Measurements from ENCODE around the gene BTNL2.

Gene BTNL2

DNA sequence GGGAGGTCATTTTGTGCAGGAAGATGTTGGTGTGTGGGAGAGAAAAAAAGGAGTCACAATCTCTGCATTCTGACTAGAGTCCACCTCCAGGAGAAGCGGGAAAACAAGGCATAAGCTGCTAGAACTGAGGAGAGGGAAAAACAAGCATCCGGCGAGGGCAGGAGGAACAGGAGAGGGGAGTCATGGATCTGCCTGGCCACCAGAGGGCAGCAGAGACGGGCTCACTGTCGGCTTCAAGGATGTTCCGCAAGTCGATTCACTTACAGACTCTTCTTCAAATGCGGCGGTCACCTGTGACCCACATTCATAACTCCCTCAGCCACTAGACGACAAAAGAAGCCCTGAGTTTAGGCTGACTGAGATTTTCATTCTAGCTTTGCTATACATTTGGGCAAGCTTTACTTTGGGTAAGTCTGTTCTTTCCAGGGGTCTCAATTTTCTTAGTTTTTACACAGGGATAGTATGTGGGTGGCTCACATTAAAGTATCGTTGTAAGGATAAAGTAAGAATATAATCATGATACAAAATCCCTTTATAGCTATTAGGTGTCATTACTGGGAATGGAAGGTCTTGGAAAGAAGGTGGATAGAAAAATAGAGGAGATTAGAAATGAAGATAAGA, 6.6 kb upstream of the BTNL2 start:
- DNase-seq, result peak; percentile 46 to 66

DNA sequence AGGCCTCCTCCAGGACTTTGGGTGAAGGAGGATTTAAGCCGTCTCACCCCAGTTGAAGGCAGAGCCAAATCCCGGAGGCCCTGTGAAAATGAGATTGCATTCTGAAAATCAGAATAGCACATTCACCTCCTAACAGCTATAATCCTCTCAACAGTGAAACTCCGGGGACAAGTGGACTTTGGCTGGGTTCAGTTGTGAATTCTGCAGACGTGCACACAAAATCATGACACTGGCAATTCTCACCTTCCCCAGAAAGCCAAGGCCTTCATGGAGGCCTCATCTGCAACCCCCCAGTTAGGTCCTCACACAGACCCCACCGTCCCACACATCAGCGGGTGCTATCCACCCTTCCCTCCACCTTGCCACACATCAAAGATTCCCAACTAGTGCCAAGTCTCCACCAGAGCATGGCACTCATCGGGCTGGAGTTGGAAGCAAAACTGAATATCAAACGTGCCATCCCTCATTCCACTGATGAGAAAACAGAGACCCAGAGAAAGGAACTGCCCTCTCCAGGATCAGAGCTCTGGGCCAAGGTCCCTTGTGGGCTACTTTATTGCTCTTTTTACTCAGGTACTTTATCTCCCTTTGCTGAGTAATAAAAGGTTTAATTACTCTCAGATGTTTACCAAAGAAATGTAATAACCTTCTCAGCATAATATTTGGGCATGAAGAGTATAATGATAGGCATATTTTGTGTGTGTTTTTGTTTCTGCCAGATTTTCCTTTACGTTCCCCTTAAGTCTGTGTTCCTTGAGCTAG, 4.8 kb upstream of the BTNL2 start:
- no peak for DNase-seq

DNA sequence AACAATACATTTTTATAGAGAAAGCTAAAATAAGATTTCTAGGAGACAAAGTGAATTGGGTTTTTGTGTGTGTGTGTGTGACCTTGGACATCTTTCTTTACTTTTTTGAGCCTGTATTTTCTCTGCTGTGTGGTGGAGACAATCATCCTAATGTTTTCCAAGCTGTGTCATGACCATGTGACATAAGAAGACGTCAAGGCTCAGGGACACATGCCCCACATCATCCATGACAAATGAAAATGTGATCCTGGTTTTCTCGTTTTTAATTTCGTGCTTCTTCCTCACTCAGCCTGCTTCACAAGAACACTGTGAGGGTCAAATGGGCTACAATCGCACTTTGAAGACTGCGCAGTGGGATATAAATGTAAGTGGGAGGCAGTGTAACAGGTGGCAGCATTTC, 3.9 kb upstream of the BTNL2 start:
- DNase-seq, result no peak

DNA sequence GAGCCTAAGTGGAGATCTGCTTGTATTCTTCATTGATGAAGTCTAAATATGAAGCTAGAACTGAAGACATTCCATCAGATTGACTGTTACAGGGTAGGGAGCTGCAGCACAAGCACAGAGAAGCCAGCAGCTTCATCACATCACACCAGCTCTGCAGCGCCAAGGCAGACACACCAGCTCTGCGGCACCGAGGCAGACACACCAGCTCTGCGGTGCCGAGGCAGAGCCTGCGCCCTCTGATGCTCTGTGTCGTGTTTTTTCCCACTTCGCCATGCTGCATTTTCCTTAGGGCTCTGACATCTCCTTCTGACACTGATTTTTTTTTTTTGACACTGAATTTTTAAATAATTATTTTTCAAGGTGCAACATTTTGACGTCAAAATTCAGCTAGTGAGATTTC, 784 bp downstream of the BTNL2 start:
- DNase-seq, result no peak

DNA sequence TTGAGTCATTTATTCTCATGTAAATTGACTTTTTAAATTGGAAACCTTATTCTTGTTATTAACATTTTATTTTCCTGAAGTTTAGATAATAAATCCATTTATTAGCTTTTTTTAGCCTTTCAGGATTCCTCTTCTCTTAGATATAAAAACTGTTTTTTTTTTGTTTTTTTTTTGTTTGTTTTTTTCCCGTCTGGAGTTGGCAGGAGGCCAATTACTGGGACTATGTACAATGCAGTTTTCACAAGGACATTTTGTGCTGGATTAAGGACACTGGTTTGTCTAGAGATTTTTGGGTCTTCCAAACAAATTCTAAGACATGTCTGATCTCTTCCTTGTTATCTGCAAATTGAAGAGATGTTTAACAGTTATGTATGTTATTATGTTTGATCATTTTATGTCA, 1.3 kb downstream of the BTNL2 start:
- DNase-seq, result no peak

DNA sequence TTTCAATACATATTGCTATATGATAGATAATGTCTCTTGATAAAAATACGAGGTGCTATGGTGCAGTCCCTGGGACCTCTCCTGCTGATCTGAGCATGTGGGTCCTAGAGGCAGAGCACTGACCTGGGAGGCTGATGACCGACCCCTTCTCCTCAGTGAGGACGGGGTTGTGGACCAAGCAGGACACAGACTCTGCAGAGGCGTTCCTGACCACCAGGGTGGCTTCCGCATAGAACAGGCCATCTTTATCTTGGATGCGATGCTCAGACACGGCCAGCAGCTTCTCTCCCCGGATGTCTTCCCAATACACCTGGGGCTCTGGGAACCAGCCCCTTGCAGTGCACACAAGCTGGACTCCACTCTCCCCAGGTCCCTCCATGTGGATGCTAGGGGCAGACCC, 4.2 kb downstream of the BTNL2 start:
- DNase-seq, result no peak

DNA sequence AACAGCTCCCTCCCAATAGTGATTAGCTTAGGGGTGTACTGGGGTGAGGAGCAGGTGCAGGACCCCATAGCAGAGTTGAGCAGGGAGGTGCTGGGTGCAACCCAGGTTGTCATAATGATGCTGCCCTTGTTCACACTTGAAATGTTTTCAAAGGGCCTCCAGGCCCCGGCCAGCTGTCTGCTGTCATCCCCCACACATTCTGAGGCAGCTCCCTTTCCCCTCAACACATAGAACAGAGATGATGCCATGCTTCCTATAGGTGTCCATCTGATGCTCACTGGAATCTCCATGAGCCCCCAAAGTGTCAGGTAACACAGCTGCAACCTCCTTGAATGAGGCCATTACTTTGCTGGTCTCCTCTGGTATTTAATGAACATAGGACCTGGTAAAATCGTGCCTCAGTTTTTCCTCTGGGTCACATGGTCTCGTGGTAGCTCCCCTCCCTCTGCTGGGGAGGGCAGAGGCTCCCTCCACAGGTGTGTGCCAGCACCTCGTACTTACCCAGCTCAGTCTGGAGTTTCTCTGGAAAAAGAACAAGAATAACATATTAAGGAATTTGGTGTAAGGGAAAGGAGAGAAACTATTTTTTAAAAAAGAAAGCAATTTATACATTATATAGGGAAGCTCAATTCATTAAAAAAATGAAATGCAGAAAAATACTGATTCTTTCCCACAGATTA, 5.6 kb downstream of the BTNL2 start:
- DNase-seq, result no peak

DNA sequence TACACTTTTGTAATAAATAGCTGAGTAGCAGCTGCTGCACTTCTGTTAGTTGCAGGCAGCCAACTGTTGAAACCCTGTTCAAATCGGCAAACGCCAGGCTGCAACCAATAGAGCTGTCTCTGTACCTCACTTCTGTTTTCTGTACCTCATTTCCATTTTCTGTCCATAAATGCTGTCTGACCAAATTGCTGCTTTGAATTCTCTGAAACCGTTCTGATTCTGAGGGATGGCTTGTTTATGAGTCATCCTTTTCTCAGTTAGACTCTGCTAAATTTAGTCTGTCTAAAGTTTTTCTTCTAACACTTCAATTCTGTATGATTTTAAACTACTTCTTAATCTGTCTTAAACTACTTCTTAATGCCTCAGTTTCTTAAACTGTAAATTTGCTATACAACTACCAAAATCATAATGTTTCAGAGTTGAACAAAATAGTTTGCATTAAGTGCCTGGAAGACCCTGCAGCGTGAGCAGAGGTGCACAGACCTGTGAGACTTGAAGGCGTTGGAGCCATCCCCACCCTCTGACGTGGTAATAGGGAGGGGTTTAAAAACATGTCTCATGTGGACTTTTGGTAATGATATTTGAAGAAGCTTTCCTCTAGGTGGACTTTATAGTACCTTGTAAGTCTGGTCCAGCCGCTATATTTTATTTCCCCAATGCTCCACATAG, 9.6 kb downstream of the BTNL2 start:
- DNase-seq, result no peak

DNA sequence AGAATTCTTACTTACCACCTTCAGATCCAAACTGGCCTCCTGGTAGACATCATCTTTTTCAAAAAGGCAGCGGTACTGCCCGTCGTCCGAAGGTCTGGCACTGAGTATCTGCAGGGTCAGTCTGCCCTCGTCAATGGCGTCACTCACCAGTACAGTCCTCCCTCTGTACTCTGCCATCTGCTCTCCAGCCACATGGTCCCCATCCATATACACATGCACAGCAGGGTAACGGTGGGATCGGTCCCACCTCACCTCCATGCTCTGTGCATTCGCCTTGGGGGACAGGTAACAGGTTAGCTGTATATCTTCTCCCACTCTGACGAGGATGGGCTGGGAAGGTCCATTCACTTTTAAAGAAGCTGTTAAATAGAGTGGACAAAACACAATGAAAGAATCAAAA, 11.0 kb downstream of the BTNL2 start:
- DNase-seq, result no peak

DNA sequence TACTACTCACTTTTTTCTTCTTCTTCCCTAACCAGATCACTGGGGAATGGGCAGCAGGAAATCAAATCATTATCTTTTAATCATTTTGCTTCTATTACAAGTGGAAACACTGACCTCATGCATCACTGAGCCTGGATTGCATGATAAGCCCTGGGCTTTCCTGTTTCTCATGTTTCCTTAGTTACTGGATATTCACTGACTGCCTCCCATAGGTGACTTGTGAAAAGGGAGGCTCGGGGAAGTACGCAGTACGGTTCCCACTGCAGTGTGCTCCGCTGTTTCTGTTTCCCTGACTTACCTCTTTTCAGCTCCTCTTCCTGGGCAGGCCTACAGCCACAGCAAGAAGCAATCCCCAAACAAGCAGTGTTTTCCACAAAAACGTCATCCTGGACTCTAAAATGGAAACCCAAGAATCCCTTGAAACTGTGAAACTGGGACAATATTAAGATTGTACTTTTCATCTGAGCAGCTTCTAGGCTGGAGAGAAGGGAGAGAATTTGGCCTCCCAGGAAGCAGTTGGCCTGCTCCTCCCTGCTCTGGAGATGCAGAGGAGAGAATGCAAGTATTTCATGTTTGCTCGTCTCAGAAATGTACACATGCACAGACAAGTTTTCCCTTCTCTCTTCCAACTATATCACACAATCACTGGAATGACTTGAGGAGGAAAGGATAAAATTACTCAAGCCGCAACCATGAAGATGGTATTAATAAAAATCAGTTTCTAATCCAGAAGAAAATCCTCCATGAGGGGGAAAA, 13.1 kb downstream of the BTNL2 start:
- DNase-seq, result no peak

DNA sequence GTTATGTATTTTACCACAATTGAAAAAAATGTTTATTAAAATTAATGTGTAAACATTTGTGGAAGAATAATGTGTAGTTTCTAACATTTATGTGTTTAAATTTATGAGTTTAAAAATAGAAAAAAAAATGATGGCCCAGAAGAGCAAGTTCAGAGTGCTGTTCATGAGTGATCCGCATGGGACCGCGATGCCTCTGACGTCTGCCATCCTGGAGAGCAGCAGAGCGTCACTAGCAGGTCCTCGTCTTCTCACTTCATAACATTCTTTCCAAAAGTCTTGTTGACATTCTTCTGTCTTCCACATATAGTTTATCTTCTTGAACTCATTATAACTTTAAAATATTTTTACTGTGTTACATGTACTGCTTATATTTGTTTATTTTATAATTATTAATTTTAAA, 15.5 kb downstream of the BTNL2 start:
- DNase-seq, result no peak

DNA sequence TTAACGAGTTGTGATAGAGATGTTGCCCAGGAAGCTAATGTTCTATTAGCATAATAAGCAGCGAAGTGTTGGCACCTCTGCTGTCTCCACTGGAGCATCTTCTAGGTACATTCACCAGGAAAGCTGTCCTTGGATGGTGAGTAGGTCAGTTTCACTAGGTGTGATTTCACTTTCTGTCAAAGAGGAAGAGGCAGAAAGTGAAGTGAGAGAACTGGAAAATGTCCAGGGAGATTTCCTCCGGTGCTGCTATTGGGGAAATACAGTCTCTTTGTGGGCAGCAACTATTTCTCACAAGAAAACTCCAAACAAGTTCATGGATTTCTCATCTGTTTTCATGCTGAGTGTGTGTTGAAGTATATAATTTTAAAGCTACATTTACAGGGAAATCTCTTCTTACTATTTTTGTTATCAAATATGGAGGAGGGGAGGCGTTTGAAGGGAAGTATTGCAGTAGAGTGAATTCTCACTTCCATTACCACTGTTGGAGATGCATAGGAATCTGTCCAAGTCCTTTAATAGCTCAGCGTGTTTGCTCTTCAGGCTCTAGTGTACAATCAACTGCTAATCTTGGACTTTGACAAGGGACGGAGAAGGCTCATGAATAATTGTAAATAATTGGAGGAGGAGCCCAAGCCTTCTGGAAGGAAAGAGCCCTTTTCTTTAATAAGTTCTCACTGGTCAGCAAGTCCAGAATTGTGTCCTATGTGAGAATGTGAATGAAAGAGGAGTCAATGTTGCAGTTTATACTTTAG, 19.2 kb downstream of the BTNL2 start:
- no peak for DNase-seq

DNA sequence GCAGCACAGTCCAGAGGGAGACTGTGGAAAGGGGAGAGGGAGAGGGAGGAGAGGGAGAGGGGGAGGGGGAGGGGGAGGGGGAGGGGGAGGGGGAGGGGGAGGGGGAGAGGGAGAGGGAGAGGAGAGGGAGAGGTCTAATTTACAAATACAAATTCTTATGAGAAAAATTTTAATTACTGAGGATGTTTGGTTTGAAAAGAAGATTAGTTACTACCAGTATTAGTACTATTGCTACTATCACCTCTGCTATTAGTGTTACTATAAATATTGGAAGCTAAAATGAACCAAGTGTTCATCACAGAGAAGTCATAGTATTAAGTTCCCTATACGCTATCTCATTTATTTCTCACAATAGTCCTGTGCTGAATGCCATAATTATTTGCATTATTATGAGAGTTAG, 20.9 kb downstream of the BTNL2 start:
- no peak for DNase-seq

DNA sequence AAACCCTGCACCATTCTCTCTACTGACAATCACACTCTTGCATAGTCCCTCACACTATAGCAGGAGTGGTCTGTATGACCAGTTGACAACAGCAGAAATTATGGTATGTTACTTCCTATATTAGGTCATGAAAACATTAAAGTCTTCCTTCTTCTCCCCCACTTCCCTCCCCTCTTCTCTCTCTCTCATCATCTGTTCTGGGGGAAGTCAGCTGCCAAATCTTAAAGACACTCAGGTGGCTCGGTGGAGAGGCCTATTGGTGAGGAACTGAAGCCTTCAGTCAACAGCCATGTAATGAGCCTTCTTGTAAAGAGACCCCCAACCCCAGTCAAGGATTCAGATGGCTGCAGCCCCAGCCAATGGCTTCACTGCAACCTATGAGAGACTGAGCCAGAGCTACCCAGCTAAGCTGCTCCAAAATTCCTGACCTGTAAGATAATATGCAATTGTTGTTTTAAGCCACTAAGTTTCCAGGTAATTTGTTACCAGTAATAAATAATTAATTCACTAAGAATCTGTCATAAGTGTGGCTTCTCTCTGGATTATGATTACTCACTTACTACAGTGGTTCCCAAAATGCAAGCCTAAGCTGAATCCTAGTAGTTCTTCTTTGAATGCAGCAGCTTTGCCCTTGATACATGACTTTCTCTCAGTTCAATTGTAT, 24.1 kb downstream of the BTNL2 start:
- DNase-seq, result no peak

DNA sequence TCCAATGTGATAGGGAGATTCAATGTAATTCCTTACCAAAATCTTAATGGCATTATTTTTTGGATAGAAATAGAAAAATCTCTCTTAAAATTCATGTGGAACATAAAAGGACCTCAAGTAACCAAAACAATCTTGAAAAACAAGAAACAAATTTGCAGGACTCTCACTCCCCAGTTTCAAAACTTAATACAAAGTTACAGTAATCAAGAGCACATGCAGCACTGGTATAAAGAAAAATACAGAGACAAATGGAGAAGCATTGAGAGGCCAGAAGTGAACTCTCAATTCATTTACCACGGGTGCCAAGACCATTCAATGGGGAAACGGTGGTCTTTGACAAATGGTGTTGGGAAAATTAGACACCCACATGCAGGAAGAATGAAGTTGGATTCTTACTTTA, 27.4 kb downstream of the BTNL2 start:
- no peak for DNase-seq

DNA sequence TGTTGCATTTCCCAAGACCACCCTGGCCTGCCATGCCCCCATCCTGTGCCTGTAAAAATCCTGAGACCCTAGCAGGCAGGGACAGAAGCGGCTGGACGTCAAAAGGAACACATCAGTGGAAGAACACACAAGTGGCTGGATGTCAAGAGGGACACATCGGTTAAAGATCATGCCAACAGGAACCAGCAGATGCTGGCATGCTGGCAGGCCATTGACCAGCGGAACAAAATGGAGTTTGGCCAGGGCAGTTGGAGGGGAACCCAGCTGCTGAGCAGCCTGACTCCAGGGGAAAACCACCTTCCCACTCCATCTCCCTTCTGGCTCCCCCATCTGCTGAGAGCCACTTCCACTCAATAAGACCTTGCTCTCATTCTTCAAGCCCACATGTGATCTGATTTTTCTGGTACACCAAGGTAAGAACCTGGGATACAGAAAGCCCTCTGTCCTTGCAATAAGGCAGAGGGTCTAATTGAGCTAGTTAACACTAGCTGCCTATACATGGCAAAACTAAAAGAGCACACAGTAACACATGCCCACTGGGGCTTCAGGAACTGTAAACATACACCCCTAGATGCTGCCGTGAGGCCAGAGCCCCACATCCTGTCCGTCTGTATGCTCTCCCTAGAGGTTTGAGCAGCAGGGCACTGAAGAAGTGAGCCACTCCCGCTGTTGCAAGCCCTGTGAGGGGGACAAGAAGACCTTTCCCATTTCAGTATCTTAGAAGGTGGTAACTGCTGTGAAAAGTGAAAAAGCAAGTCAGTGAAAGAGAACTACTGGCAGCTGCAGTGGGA, 31.0 kb downstream of the BTNL2 start:
- no peak for DNase-seq

DNA sequence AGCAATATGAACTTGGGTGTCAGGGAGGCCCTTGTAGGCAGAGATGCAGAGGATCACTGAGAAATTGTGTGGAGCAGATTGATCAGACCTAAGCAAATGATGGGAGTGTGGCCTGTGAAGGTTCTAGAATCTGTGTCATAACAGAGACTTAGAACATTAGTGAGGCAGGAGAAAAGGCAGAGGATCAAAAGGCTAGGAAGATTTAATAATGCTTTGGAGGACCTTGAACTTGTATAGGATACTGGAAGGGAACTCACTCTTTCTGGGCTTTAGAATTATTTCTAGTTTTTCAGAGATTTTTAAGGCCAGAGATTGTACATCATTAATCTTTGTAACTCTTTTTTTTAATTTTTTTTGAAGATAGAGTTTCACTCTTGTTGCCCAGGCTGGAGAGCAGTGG, 35.2 kb downstream of the BTNL2 start, which contains the start of gene TSBP1:
Gene TSBP1 (minus strand): TSS at position 101 of the 400 bp plus-strand sequence. CDS start 197 bp downstream, outside the sequence.
- no peak for DNase-seq

DNA sequence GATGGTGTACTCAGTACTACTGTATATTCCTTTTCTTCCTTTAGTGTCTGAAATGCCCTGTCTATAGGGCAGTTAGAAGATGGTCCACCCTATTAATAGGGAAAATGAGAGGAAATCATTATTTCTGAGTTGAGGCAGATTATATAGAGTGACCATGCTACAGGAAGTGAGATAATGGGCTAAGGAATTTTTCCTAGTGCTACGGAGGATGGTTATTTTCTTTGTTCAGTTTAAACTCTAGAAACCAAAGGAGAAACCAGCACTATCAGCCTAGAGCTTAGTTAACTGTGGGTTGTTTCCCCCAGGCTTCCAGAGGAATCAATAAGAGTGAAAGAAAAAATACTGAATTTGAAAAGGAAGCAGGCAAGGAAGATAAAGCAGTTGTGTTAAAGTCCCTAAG, 35.8 kb downstream of the BTNL2 start:
- no peak for DNase-seq

DNA sequence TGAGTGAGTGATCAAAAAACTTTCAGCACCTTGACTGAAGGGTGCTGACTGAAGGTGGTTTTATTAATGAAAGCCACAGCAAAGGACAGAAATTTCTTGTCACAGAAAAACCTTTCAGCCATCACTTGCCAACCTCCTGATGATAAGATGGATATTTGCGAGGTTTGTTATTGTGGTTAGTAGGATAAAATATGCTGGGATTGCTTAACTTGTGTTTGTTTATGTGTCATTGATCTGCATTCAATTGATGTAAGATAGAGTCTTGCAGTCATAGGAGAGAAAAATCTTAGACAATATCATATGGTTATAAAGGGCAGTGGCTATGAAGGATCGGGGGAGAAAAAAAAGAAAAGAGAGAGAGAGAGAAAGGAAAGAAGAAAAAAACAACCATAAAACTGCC, 36.5 kb downstream of the BTNL2 start:
- no peak for DNase-seq

DNA sequence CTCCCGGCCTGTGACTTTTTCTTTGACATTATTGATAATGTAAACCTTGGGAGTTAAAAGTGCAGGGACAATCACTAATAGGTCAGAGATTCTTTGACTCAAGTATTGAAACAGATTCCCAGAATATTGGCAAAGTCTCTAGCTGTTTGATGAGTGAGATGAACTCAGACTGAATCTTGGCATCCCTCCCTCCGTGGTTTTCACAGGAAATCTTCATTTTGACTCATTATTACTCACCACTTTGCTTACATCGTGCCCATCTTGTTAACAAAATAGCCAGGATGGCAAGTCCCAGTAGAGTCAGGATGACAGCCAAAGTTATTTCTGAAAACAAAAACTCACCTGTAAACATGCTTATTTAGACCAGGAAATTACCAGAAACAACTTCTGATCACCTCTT, 37.3 kb downstream of the BTNL2 start:
- no peak for DNase-seq

DNA sequence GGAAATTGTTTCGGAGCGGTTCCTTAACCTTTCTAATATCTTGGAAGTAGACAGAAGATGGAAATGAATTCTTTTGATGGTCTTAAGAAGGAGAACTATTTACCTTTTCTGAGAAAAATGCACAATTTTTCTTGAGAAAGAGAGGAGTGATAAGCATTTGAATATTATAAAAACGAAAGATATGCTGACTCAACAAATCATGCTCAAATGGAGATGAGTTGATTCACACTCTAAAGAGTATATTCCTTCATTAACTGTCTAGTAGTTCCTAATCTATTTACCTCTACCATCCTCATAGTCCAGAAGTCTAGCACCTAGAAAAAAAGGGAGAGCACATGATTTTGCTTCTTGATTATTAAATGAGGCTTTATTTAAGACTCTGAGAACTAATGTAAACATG, 39.3 kb downstream of the BTNL2 start:
- no peak for DNase-seq

Measured in hippocampal formation (tissue), 2 donors.